Measurements from ENCODE around the gene HMGCLL1. TPM values are rescaled to one million over a fixed set of nuclear protein-coding genes. Genes with fewer than 3 reads are reported as not detected.

HMGCLL1 gene
- polyA plus RNA-seq, 3 donors = not detected

DNA sequence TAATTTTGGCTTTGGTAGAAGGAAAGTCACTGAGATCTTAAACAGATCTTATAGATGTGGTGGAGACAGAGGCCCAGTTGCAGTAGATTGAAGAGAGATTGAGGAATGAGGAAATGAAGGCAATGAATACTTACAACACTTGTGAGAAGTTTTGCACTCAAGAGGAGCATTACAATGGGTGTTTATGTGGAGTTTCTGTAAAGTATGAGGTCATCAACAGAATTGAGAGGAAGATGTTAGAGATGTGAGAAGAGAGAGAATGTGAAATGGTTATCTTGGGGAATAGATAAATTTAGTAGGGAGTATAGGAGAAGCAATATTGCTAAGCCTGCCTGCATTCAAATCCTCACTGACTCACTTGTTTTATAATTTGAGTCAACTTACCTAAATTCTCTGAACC lies 168.3 kb downstream of the HMGCLL1 start:
- H3K9me3 ChIP-seq (replicated peaks in 1 of 2; ENCODE audit: control insufficient read depth in 1 of 2, insufficient read depth in 1 of 2, low read length in 2 of 2) = peaks cover 8 to 9% of the 10 kb centered on the region in 2 donors
- no peaks in the 10 kb centered on the region for H3K36me3 ChIP-seq (replicated peaks in 1 of 2; ENCODE audit: control insufficient read depth in 1 of 2, insufficient read depth in 2 of 2, low read length in 2 of 2)
- H2AFZ ChIP-seq (ENCODE audit: insufficient read depth, low read depth, low read length, poor library complexity, severe bottlenecking) = no peak overlapping the region
- no peaks in the 10 kb centered on the region for H3K4me1 ChIP-seq (ENCODE audit: control insufficient read depth in 1 of 2, insufficient read depth in 2 of 2, low read length in 2 of 2)
- H3K27me3 ChIP-seq (ENCODE audit: control insufficient read depth in 2 of 2, insufficient read depth in 2 of 2, low read length in 2 of 2) = no peaks in the 10 kb centered on the region
- H3K4me3 Mint-ChIP-seq = no peak overlapping the region
- no peak overlapping the region for H3K27ac Mint-ChIP-seq
- intact Hi-C loops (cut with micrococcal nuclease) = no loop called here
- no peak overlapping the region for H3K4me3 ChIP-seq (replicated peaks in 1 of 3; ENCODE audit: low read depth in 2 of 3, low read length in 3 of 3)
- H4K20me1 ChIP-seq (ENCODE audit: insufficient read depth, low read length) = no peaks in the 10 kb centered on the region
- TF ChIP-seq, protein P1, sequence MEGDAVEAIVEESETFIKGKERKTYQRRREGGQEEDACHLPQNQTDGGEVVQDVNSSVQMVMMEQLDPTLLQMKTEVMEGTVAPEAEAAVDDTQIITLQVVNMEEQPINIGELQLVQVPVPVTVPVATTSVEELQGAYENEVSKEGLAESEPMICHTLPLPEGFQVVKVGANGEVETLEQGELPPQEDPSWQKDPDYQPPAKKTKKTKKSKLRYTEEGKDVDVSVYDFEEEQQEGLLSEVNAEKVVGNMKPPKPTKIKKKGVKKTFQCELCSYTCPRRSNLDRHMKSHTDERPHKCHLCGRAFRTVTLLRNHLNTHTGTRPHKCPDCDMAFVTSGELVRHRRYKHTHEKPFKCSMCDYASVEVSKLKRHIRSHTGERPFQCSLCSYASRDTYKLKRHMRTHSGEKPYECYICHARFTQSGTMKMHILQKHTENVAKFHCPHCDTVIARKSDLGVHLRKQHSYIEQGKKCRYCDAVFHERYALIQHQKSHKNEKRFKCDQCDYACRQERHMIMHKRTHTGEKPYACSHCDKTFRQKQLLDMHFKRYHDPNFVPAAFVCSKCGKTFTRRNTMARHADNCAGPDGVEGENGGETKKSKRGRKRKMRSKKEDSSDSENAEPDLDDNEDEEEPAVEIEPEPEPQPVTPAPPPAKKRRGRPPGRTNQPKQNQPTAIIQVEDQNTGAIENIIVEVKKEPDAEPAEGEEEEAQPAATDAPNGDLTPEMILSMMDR (IDR thresholded peaks at IDR 0.05) = no peak
- no peaks in the 10 kb centered on the region for H3K27me3 Mint-ChIP-seq (ENCODE audit: low read depth in 3 of 3)
- H3K27ac ChIP-seq (ENCODE audit: low read depth in 1 of 2, low read length in 2 of 2) = no peak overlapping the region
- H3K79me2 ChIP-seq (ENCODE audit: insufficient read depth, low read length) = no peaks in the 10 kb centered on the region
- no peak for DNase-seq
- peaks cover 0 to 13% (median 5%) of the 10 kb centered on the region in 7 donors for H3K9me3 Mint-ChIP-seq
- H3K36me3 Mint-ChIP-seq = no peaks in the 10 kb centered on the region
- H3K9ac ChIP-seq (ENCODE audit: insufficient read depth, low read length, poor library complexity, severe bottlenecking) = no peak overlapping the region
- no peaks in the 10 kb centered on the region for H3K4me1 Mint-ChIP-seq
- H3K4me2 ChIP-seq (replicated peaks; ENCODE audit: extremely low read depth, low read length, poor library complexity, severe bottlenecking) = no peak overlapping the region

DNA sequence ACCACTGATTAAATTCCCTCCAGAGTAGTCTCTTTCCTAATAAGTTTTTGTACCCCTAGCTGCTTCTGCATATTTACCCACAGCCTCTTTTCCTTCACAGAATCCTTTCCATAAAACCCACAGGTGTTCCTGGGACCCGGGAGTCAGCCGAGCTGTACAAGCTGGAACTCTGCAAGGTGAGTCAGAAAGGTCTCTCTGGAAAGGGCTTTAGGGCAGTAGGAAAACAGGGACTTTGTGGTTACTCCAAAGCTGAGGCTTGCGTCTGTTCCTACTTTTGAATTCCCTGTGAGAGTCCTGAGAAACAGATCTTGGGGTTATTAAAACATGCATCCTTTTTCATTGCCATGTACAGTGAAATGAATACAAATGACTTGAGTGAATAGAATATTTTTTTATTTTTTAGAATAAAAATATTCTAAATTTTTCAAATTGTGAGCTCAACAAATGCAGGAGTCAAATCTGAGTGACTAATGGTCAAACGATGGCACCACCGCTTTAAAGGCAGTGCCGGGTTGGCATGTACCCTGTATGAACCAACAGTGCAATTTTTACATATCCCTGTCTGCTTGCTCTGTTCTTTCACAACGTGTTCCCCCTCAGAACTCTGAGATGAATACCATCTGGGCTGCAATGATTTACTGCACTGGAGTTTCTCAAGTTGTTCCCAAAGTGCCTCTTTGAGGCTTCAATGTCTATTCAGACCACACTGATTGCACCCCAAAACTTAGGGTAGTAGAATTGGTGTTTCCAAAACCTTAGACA lies 173.3 kb downstream of the HMGCLL1 start:
- TF ChIP-seq, protein P1 (IDR thresholded peaks at IDR 0.05) = no peak
- Histone ChIP-seq H3K27ac (ENCODE audit: low read depth in 1 of 2, low read length in 2 of 2) (no peak overlapping the region), H3K27me3 (ENCODE audit: control insufficient read depth in 2 of 2, insufficient read depth in 2 of 2, low read length in 2 of 2) (no peaks in the 10 kb centered on the region), H3K4me3 (replicated peaks in 1 of 3; ENCODE audit: low read depth in 2 of 3, low read length in 3 of 3) (no peak overlapping the region), H4K20me1 (ENCODE audit: insufficient read depth, low read length) (no peaks in the 10 kb centered on the region), H3K9ac (ENCODE audit: insufficient read depth, low read length, poor library complexity, severe bottlenecking) (no peak overlapping the region), H2AFZ (ENCODE audit: insufficient read depth, low read depth, low read length, poor library complexity, severe bottlenecking) (no peak overlapping the region), H3K4me2 (replicated peaks; ENCODE audit: extremely low read depth, low read length, poor library complexity, severe bottlenecking) (no peak overlapping the region), H3K79me2 (ENCODE audit: insufficient read depth, low read length) (no peaks in the 10 kb centered on the region), H3K9me3 (replicated peaks in 1 of 2; ENCODE audit: control insufficient read depth in 1 of 2, insufficient read depth in 1 of 2, low read length in 2 of 2) (peaks cover 0 to 3% of the 10 kb centered on the region in 2 donors), H3K36me3 (replicated peaks in 1 of 2; ENCODE audit: control insufficient read depth in 1 of 2, insufficient read depth in 2 of 2, low read length in 2 of 2) (no peaks in the 10 kb centered on the region), H3K4me1 (ENCODE audit: control insufficient read depth in 1 of 2, insufficient read depth in 2 of 2, low read length in 2 of 2) (no peaks in the 10 kb centered on the region)
- Mint-ChIP-seq H3K27me3 (ENCODE audit: low read depth in 3 of 3) (no peaks in the 10 kb centered on the region), H3K4me3 (no peak overlapping the region), H3K4me1 (no peaks in the 10 kb centered on the region), H3K36me3 (no peaks in the 10 kb centered on the region), H3K27ac (no peak overlapping the region), H3K9me3 (peaks cover 0 to 12% (median 4%) of the 10 kb centered on the region in 7 donors)
- WGBS (ENCODE audit: insufficient coverage) = 69% methylated on average over 6 of the region's 7 CpGs
- intact Hi-C loops (cut with micrococcal nuclease) = no loop called here
- no peak for DNase-seq

Measured in CD14-positive monocyte (primary cell).